Panc1 (cell line): Measurements from ENCODE around the gene MEIOSIN. TPM values are rescaled to one million over a fixed set of nuclear protein-coding genes. Genes with fewer than 3 reads are reported as not detected.

ENCODE experiments used
- ATAC-seq: fragments of 200-7000 bp; cut with Tn5 transposase; 2 replicates; pipeline ENCODE4 v1.9.1; 2020; ENCODE audit warnings: mild to moderate bottlenecking, moderate library complexity
- BruUV-seq: library from RNA; stranded (reverse); fragments of 400-500 nt; replicated peaks from 2 replicates; lab custom pipeline; 2021; lab: Mats Ljungman, UMichigan
- CTCF ChIA-PET: fragments of 300-600 bp; sonication (Branson Sonifier 250); formaldehyde crosslinking; loops from one replicate; lab custom pipeline; 2022; ENCODE audit warnings: antibody characterized with exemption; lab: Charles Lee
- POLR2A ChIA-PET: fragments of 300-600 bp; sonication (Branson Sonifier 250); formaldehyde crosslinking; loops from one replicate; lab custom pipeline; 2022; ENCODE audit warnings: antibody characterized with exemption; lab: Charles Lee
- DNase-seq: peaks from one replicate; pipeline ENCODE4 v3.0.0-alpha.2; 2010; ENCODE audit warnings: low read depth, low spot score
- H3K27ac ChIP-seq: 2 replicates; pipeline ENCODE4 v1.5.1; 2011; ENCODE audit warnings: mild to moderate bottlenecking, low read length, inconsistent platforms
- H3K27me3 ChIP-seq: fragments of 200-500 bp; sonication (Bioruptor generic); 2 replicates; pipeline ENCODE4 v1.6.0; 2014; ENCODE audit warnings: low read length, inconsistent platforms; ENCODE audit not compliant: control insufficient read depth, insufficient read depth
- H3K36me3 ChIP-seq: fragments of 200-500 bp; sonication (Bioruptor generic); 2 replicates; pipeline ENCODE4 v1.5.1; 2014; ENCODE audit warnings: inconsistent platforms, mild to moderate bottlenecking, low read length, moderate library complexity; ENCODE audit not compliant: control insufficient read depth, insufficient read depth
- H3K4me1 ChIP-seq: 2 replicates; pipeline ENCODE4 v1.5.1; 2011; ENCODE audit warnings: inconsistent platforms, mild to moderate bottlenecking, low read length, moderate library complexity; ENCODE audit not compliant: control insufficient read depth, insufficient read depth
- H3K4me3 ChIP-seq, 2 experiments: 2 replicates each; pipeline ENCODE4 v1.5.1; 2011 to 2012; ENCODE audit warnings: low read depth in 2 of 2, low read length in 2 of 2, mild to moderate bottlenecking in 2 of 2, inconsistent platforms in 1 of 2, moderate library complexity in 1 of 2
- H3K9me3 ChIP-seq: fragments of 200-500 bp; sonication (Bioruptor generic); 2 replicates; pipeline ENCODE4 v1.5.1; 2014; ENCODE audit warnings: low read depth, mild to moderate bottlenecking, inconsistent platforms, low read length, moderate library complexity; ENCODE audit not compliant: control insufficient read depth, insufficient read depth
- CTCF ChIP-seq: fragments of 450-650 bp; IDR thresholded peaks from 2 replicates; pipeline ENCODE4 v1.5.1; 2017; ENCODE audit warnings: mild to moderate bottlenecking
- POLR2AphosphoS5 ChIP-seq: IDR thresholded peaks from 2 replicates; pipeline ENCODE4 v1.6.1; 2012; ENCODE audit warnings: mild to moderate bottlenecking, low read depth, low read length, moderate library complexity
- REST ChIP-seq, 2 experiments: IDR thresholded peaks; 2 replicates each; pipeline ENCODE4 v1.6.1; 2011 to 2012; ENCODE audit warnings: low read depth in 2 of 2, control low read depth in 1 of 2, low read length in 1 of 2, mild to moderate bottlenecking in 1 of 2, moderate library complexity in 1 of 2; ENCODE audit not compliant: insufficient read depth in 1 of 2
- SIN3A ChIP-seq: IDR thresholded peaks from 2 replicates; pipeline ENCODE4 v1.6.1; 2012; ENCODE audit warnings: low read depth, mild to moderate bottlenecking, low read length, moderate library complexity, borderline replicate concordance; ENCODE audit not compliant: insufficient read depth
- TCF7L2 ChIP-seq: IDR thresholded peaks from 2 replicates; pipeline ENCODE4 v1.6.1; 2011; ENCODE audit warnings: mild to moderate bottlenecking, low read depth, low read length, inconsistent platforms
- in situ Hi-C: cut with HindIII; loops from 2 replicates; pipeline ENCODE4 v1.10.0; 2016; ENCODE audit warnings: low sequenced_read_pairs, low pct_unique_long_range_greater_than_20kb
- intact Hi-C: fragments of 100-400 bp; cut with micrococcal nuclease; formaldehyde crosslinking; loops from one replicate; pipeline ENCODE4 v1.10.0; 2022; ENCODE audit not compliant: unreplicated experiment
- total RNA-seq: library from RNA; stranded (reverse); gene quantifications from one replicate; pipeline ENCODE4 v1.2.1, GENCODE V29; 2021; ENCODE audit not compliant: unreplicated experiment

Gene MEIOSIN
- total RNA-seq, 1 experiment from 2014 or later, result not detected

GRCh38 chr19:45768984-45769782, 35.9 kb downstream of the MEIOSIN start, which contains the start of gene SIX5:
Gene SIX5 (minus strand): TSS chr19:45769252. CDS start chr19:45768844, 408 bp downstream.
- in situ Hi-C loops, result no loop called here
- Histone ChIP-seq H3K4me1 (peaks cover 42% of the 10 kb centered on the region), H3K4me3 (peak within 1 kb of the TSS; percentile 66 to 77), H3K27me3 (no peaks in the 10 kb centered on the region), H3K27ac (peak within 1 kb of the TSS; percentile 89), H3K9me3 (no peaks in the 10 kb centered on the region), H3K36me3 (no peaks in the 10 kb centered on the region; the same call in 1 of the 2 replicates)
- no peak for TF ChIP-seq TCF7L2
- TF ChIP-seq POLR2AphosphoS5, result peak; percentile 76
- peak in 1 of 2 experiments; percentile 50; a peak in 1 of 4 replicates for TF ChIP-seq REST (IDR thresholded peaks at IDR 0.05; ENCODE audit: insufficient read depth in 1 of 2, low read depth in 2 of 2, low read length in 1 of 2)
- TF ChIP-seq SIN3A, result peak; percentile 63; the same call in 1 of the 2 replicates
- TF ChIP-seq CTCF, result no peak
- POLR2A ChIA-PET, result interaction anchor here (0.6 to 1.6 kb wide), 4 partner anchors 38 to 77 kb away, joined by 3 to 7 read pairs (median 3); partner anchors contain the start of genes FBXO46, QPCTL and SNRPD2
- ATAC-seq, result peak; percentile 70
- CTCF ChIA-PET, result interaction anchor here (0.6 to 2.1 kb wide), 6 partner anchors 13 to 257 kb away, joined by 4 to 13 read pairs (median 6); partner anchors contain the start of genes DMPK, FOXA3 and QPCTL
- intact Hi-C loops, result loop anchor here (10.0 kb wide), 1 partner anchor 64 kb away; no protein-coding TSS in a partner anchor
- DNase-seq, result peak; percentile 71
- no TSS peak for BruUV-seq

DNA sequence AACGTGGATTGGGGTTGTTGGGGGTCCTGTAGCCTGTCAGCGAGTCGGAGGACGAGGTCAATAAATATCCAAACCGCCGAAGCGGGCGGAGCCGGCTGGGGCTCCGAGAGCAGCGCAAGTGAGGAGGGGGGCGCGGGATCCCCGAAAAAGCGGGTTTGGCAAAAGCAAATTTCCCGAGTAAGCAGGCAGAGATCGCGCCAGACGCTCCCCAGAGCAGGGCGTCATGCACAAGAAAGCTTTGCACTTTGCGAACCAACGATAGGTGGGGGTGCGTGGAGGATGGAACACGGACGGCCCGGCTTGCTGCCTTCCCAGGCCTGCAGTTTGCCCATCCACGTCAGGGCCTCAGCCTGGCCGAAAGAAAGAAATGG, 36.6 kb downstream of the MEIOSIN start:
- DNase-seq, result no peak
- ATAC-seq, result peak; percentile 5; the same call in 1 of the 2 replicates
- Histone ChIP-seq H3K4me3 (peak overlapping the region; percentile 45 to 53), H3K4me1 (peaks cover 36% of the 10 kb centered on the region), H3K27me3 (no peaks in the 10 kb centered on the region), H3K36me3 (no peaks in the 10 kb centered on the region; the same call in 1 of the 2 replicates), H3K27ac (peak overlapping the region; percentile 83), H3K9me3 (no peaks in the 10 kb centered on the region)
- BruUV-seq, result TSS peak; percentile 77
- no peak for TF ChIP-seq REST (IDR thresholded peaks at IDR 0.05; ENCODE audit: insufficient read depth in 1 of 2, low read depth in 2 of 2, low read length in 1 of 2)
- no peak for TF ChIP-seq CTCF
- TF ChIP-seq POLR2AphosphoS5, result no peak
- no peak for TF ChIP-seq SIN3A
- in situ Hi-C loops (no loop called here), intact Hi-C loops (loop anchor here (10.0 kb wide), 1 partner anchor 65 kb away; no protein-coding TSS in a partner anchor)
- ChIA-PET POLR2A (interaction anchor here (1.2 to 1.6 kb wide), 2 partner anchors 53 to 78 kb away, joined by 3 read pairs; partner anchors contain the start of genes QPCTL and SNRPD2), CTCF (interaction anchor here (0.6 to 2.1 kb wide), 6 partner anchors 13 to 95 kb away, joined by 4 to 13 read pairs (median 6); partner anchors contain the start of genes DMPK, FOXA3 and QPCTL)
